Calu3 (cell line): Measurements from ENCODE around the gene TRIM68. TPM values are rescaled to one million over a fixed set of nuclear protein-coding genes. Genes with fewer than 3 reads are reported as not detected.

Source experiments
- BruUV-seq: library from RNA; stranded (reverse); fragments of 400-500 nt; replicated peaks from 2 replicates; lab custom pipeline; 2021; lab: Mats Ljungman, UMichigan
- CTCF ChIA-PET: fragments of 300-600 bp; sonication (Branson Sonifier 250); formaldehyde crosslinking; loops from one replicate; lab custom pipeline; 2022; ENCODE audit warnings: antibody characterized with exemption; lab: Charles Lee
- DNase-seq: peaks from one replicate; pipeline ENCODE4 v3.0.0; 2022
- H3K27ac Mint-ChIP-seq: one replicate; pipeline ENCODE4 v1.8.0; 2022; ENCODE audit warnings: mixed read lengths; ENCODE audit not compliant: unreplicated experiment
- H3K27me3 Mint-ChIP-seq: one replicate; pipeline ENCODE4 v1.8.0; 2022; ENCODE audit warnings: mixed read lengths; ENCODE audit not compliant: unreplicated experiment
- H3K36me3 Mint-ChIP-seq: one replicate; pipeline ENCODE4 v1.8.0; 2022; ENCODE audit warnings: mild to moderate bottlenecking, moderate library complexity, mixed read lengths; ENCODE audit not compliant: insufficient read depth, unreplicated experiment
- H3K4me1 Mint-ChIP-seq: one replicate; pipeline ENCODE4 v1.8.0; 2022; ENCODE audit warnings: mild to moderate bottlenecking, low read depth, mixed read lengths; ENCODE audit not compliant: unreplicated experiment
- H3K4me3 Mint-ChIP-seq: one replicate; pipeline ENCODE4 v1.8.0; 2022; ENCODE audit warnings: mild to moderate bottlenecking, low read depth, moderate library complexity, mixed read lengths; ENCODE audit not compliant: unreplicated experiment
- H3K9me3 Mint-ChIP-seq: one replicate; pipeline ENCODE4 v1.8.0; 2022; ENCODE audit warnings: low read depth, mixed read lengths; ENCODE audit not compliant: unreplicated experiment
- CTCF ChIP-seq: fragments of 200-600 bp; IDR thresholded peaks from one replicate; pipeline ENCODE4 v1.8.0; 2022; ENCODE audit warnings: antibody characterized with exemption; ENCODE audit not compliant: unreplicated experiment
- intact Hi-C: fragments of 100-400 bp; cut with micrococcal nuclease; formaldehyde crosslinking; loops from one replicate; pipeline ENCODE4 v1.10.0; 2022; ENCODE audit not compliant: unreplicated experiment
- total RNA-seq: library from RNA; stranded (reverse); gene quantifications from 2 replicates; pipeline ENCODE4 v1.2.3, GENCODE V29; 2022

TRIM68 gene
- total RNA-seq, 1 experiment from 2014 or later, result 14.5 TPM

GRCh38 chr11:4641501-4641900 lies 33.5 kb upstream of the TRIM68 start:
- BruUV-seq, result no TSS peak
- H3K27me3 Mint-ChIP-seq, result peaks cover 60% of the 10 kb centered on the region
- no peak overlapping the region for H3K4me3 Mint-ChIP-seq
- CTCF ChIA-PET, result no interaction called here
- H3K27ac Mint-ChIP-seq, result no peak overlapping the region
- H3K9me3 Mint-ChIP-seq, result no peaks in the 10 kb centered on the region
- DNase-seq, result no peak
- intact Hi-C loops, result no loop called here
- no peaks in the 10 kb centered on the region for H3K36me3 Mint-ChIP-seq
- no peaks in the 10 kb centered on the region for H3K4me1 Mint-ChIP-seq
- no peak for TF ChIP-seq CTCF

GRCh38 chr11:4639931-4640330 lies 31.9 kb upstream of the TRIM68 start:
- BruUV-seq, result no TSS peak
- Mint-ChIP-seq H3K9me3 (no peaks in the 10 kb centered on the region), H3K4me1 (no peaks in the 10 kb centered on the region), H3K4me3 (no peak overlapping the region), H3K27ac (no peak overlapping the region), H3K27me3 (peaks cover 53% of the 10 kb centered on the region), H3K36me3 (no peaks in the 10 kb centered on the region)
- CTCF ChIA-PET, result no interaction called here
- DNase-seq, result no peak
- TF ChIP-seq CTCF, result no peak
- intact Hi-C loops, result no loop called here

GRCh38 chr11:4637662-4638047 lies 29.6 kb upstream of the TRIM68 start:
- no peak overlapping the region for H3K27ac Mint-ChIP-seq
- no peaks in the 10 kb centered on the region for H3K36me3 Mint-ChIP-seq
- no TSS peak for BruUV-seq
- CTCF ChIA-PET, result interaction anchor here (0.7 to 2.8 kb wide), 2 partner anchors 188 to 436 kb away, joined by 3 to 25 read pairs; no protein-coding TSS in a partner anchor
- H3K27me3 Mint-ChIP-seq, result peaks cover 31% of the 10 kb centered on the region
- no peak for TF ChIP-seq CTCF
- H3K9me3 Mint-ChIP-seq, result no peaks in the 10 kb centered on the region
- H3K4me3 Mint-ChIP-seq, result no peak overlapping the region
- no peaks in the 10 kb centered on the region for H3K4me1 Mint-ChIP-seq
- no peak for DNase-seq
- intact Hi-C loops, result loop anchor here (1.0 to 2.0 kb wide), 4 partner anchors 35 to 367 kb away; no protein-coding TSS in a partner anchor

- Mint-ChIP-seq H3K9me3 (no peaks in the 10 kb centered on the region), H3K27me3 (peaks cover 25% of the 10 kb centered on the region), H3K4me1 (no peaks in the 10 kb centered on the region), H3K4me3 (no peak within 1 kb of the TSS), H3K36me3 (no peaks in the 10 kb centered on the region), H3K27ac (no peak within 1 kb of the TSS)
- TF ChIP-seq CTCF, result peak; percentile 83
- DNase-seq, result peak; percentile 80
- CTCF ChIA-PET, result interaction anchor here (0.7 to 2.8 kb wide), 6 partner anchors 9 to 450 kb away, joined by 3 to 25 read pairs (median 4); no protein-coding TSS in a partner anchor
- no TSS peak for BruUV-seq
- intact Hi-C loops, result loop anchor here (1.0 to 2.0 kb wide), 4 partner anchors 36 to 367 kb away; no protein-coding TSS in a partner anchor
Measured at GRCh38 chr11:4636962-4637661, 29.1 kb upstream of the TRIM68 start, which contains the start of gene OR51D1. Gene OR51D1 (plus strand): TSS chr11:4637477. CDS start chr11:4639791, 2,314 bp downstream.
